Prostate gland (tissue), 2 donors: Measurements from ENCODE around the gene SURF6.

Source experiments
- POLR2A ChIP-seq: fragments of 450-650 bp; IDR thresholded peaks from one replicate; pipeline ENCODE4 v1.6.1; 2016; ENCODE audit warnings: antibody characterized with exemption, mild to moderate bottlenecking
- TF ChIP-seq, protein P1 (sequence below), 4 experiments: fragments of 200-600 bp in 2 of 4; fragments of 450-650 bp in 2 of 4; sonication (generic) in 2 of 4; IDR thresholded peaks; 1 replicate in 3 of 4; 2 replicates in 1 of 4; pipeline ENCODE4 v1.5.1; 2016 to 2019; ENCODE audit warnings: antibody characterized with exemption in 4 of 4, mild to moderate bottlenecking in 2 of 4, moderate library complexity in 2 of 4

- TF ChIP-seq, protein P1, sequence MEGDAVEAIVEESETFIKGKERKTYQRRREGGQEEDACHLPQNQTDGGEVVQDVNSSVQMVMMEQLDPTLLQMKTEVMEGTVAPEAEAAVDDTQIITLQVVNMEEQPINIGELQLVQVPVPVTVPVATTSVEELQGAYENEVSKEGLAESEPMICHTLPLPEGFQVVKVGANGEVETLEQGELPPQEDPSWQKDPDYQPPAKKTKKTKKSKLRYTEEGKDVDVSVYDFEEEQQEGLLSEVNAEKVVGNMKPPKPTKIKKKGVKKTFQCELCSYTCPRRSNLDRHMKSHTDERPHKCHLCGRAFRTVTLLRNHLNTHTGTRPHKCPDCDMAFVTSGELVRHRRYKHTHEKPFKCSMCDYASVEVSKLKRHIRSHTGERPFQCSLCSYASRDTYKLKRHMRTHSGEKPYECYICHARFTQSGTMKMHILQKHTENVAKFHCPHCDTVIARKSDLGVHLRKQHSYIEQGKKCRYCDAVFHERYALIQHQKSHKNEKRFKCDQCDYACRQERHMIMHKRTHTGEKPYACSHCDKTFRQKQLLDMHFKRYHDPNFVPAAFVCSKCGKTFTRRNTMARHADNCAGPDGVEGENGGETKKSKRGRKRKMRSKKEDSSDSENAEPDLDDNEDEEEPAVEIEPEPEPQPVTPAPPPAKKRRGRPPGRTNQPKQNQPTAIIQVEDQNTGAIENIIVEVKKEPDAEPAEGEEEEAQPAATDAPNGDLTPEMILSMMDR (IDR thresholded peaks at IDR 0.05) = peak in 1 of 4 experiments; percentile 44
- no peak for TF ChIP-seq POLR2A
Measured at GRCh38 chr9:133351908-133352634, 16.1 kb upstream of the SURF6 start.
